Vagina (tissue), 2 donors: ENCODE measurements around the gene ADD1. TPM values are rescaled to one million over a fixed set of nuclear protein-coding genes. Genes with fewer than 3 reads are reported as not detected.
A peak's percentile ranks its signal among the peaks of the same experiment; 100 is the strongest.

ENCODE experiments used
- DNase-seq, 2 donors: peaks; one replicate each; pipeline ENCODE4 v3.0.0-alpha.2; 2017; ENCODE audit errors: extremely low spot score in 2 of 2
- H3K27ac ChIP-seq: fragments of 200-600 bp; sonication (generic); one replicate; pipeline ENCODE4 v1.5.1; 2019
- H3K27me3 ChIP-seq: fragments of 200-600 bp; sonication (generic); one replicate; pipeline ENCODE4 v1.5.1; 2019
- H3K36me3 ChIP-seq, 2 donors: fragments of 200-600 bp; sonication (generic); one replicate each; pipeline ENCODE4 v1.5.1; 2017 to 2019
- H3K4me1 ChIP-seq: fragments of 200-600 bp; sonication (generic); one replicate; pipeline ENCODE4 v1.5.1; 2019
- H3K4me3 ChIP-seq, 2 donors: fragments of 200-600 bp; sonication (generic); 1 replicate in 1 of 2; 2 replicates in 1 of 2; pipeline ENCODE4 v1.5.1; 2016 to 2019
- H3K9me3 ChIP-seq: fragments of 200-600 bp; sonication (generic); one replicate; pipeline ENCODE4 v1.5.1; 2019
- POLR2A ChIP-seq, 2 donors: fragments of 450-650 bp; IDR thresholded peaks; one replicate each; pipeline ENCODE4 v1.6.1; 2017; ENCODE audit warnings: antibody characterized with exemption in 2 of 2, mild to moderate bottlenecking in 2 of 2, moderate library complexity in 2 of 2
- POLR2AphosphoS5 ChIP-seq, 2 donors: sonication (generic); formaldehyde crosslinking; IDR thresholded peaks; one replicate each; pipeline ENCODE4 v1.9.0; 2017; ENCODE audit warnings: antibody characterized with exemption in 2 of 2, mild to moderate bottlenecking in 2 of 2, low read depth in 1 of 2; ENCODE audit not compliant: insufficient read depth in 1 of 2
- intact Hi-C: fragments of 100-400 bp; cut with DNase I; formaldehyde crosslinking; loops from one replicate; pipeline ENCODE4 v1.15.1; 2023
- total RNA-seq: library from RNA; depleted of rRNA; stranded (reverse); fragments of >200 nt; gene quantifications from one replicate; pipeline ENCODE4 v1.2.3, GENCODE V29; 2016
- TF ChIP-seq, protein P1 (sequence below), 3 experiments: fragments of 450-650 bp in 2 of 3; fragments of 200-600 bp in 1 of 3; sonication (generic) in 1 of 3; IDR thresholded peaks; one replicate each; pipeline ENCODE4 v1.5.1; 2017 to 2019; ENCODE audit warnings: antibody characterized with exemption in 3 of 3, mild to moderate bottlenecking in 2 of 3, moderate library complexity in 2 of 3

ADD1 gene
- total RNA-seq, 1 donor from 2014 or later = 228 TPM

GRCh38 chr4:2804449-2804972 lies 39.1 kb upstream of the ADD1 start:
- intact Hi-C loops = no loop called here
- Histone ChIP-seq H3K27ac (peak overlapping the region; percentile 81), H3K27me3 (no peaks in the 10 kb centered on the region), H3K9me3 (no peaks in the 10 kb centered on the region), H3K4me1 (peaks cover 90% of the 10 kb centered on the region), H3K4me3 (no peak overlapping the region), H3K36me3 (no peaks in the 10 kb centered on the region)
- TF ChIP-seq, protein P1, sequence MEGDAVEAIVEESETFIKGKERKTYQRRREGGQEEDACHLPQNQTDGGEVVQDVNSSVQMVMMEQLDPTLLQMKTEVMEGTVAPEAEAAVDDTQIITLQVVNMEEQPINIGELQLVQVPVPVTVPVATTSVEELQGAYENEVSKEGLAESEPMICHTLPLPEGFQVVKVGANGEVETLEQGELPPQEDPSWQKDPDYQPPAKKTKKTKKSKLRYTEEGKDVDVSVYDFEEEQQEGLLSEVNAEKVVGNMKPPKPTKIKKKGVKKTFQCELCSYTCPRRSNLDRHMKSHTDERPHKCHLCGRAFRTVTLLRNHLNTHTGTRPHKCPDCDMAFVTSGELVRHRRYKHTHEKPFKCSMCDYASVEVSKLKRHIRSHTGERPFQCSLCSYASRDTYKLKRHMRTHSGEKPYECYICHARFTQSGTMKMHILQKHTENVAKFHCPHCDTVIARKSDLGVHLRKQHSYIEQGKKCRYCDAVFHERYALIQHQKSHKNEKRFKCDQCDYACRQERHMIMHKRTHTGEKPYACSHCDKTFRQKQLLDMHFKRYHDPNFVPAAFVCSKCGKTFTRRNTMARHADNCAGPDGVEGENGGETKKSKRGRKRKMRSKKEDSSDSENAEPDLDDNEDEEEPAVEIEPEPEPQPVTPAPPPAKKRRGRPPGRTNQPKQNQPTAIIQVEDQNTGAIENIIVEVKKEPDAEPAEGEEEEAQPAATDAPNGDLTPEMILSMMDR (IDR thresholded peaks at IDR 0.05) = no peak
- TF ChIP-seq POLR2AphosphoS5 (IDR thresholded peaks at IDR 0.05; ENCODE audit: insufficient read depth in 1 of 2, low read depth in 1 of 2) (no peak), POLR2A (IDR thresholded peaks at IDR 0.05) (no peak)
- no peak for DNase-seq

DNA sequence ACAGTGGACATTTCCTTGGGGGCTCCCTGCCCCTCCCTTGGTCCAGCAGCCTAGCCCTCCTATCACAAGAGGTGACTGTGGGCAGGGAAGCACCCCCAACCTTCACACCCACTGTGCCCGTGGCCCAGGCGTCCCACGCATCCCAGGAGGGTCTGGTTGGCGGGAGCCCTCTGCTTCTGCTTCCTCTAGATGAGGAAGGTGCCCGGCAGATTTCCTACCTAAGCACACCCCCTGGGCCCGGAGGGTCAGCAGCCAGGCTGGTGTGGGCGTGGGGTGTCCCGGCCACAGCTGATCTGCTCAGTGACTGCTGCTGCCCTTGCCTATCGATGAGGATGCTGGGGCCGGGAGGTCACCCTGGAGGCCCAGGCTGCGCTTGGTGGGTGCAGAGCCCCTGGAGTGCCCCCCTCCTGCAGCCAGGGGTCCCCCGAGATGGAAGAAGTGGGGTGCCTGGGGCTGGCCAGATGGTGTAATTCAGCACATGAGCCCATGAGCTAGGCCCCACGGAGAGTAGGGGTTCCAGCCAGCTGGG lies 38.6 kb upstream of the ADD1 start:
- DNase-seq = no peak
- intact Hi-C loops = no loop called here
- Histone ChIP-seq H3K9me3 (no peaks in the 10 kb centered on the region), H3K4me1 (peaks cover 90% of the 10 kb centered on the region), H3K36me3 (no peaks in the 10 kb centered on the region), H3K27me3 (no peaks in the 10 kb centered on the region), H3K27ac (peak overlapping the region; percentile 81), H3K4me3 (no peak overlapping the region)
- TF ChIP-seq POLR2AphosphoS5 (IDR thresholded peaks at IDR 0.05; ENCODE audit: insufficient read depth in 1 of 2, low read depth in 1 of 2) (no peak), POLR2A (IDR thresholded peaks at IDR 0.05) (no peak)
- TF ChIP-seq, protein P1 (IDR thresholded peaks at IDR 0.05) = no peak

DNA sequence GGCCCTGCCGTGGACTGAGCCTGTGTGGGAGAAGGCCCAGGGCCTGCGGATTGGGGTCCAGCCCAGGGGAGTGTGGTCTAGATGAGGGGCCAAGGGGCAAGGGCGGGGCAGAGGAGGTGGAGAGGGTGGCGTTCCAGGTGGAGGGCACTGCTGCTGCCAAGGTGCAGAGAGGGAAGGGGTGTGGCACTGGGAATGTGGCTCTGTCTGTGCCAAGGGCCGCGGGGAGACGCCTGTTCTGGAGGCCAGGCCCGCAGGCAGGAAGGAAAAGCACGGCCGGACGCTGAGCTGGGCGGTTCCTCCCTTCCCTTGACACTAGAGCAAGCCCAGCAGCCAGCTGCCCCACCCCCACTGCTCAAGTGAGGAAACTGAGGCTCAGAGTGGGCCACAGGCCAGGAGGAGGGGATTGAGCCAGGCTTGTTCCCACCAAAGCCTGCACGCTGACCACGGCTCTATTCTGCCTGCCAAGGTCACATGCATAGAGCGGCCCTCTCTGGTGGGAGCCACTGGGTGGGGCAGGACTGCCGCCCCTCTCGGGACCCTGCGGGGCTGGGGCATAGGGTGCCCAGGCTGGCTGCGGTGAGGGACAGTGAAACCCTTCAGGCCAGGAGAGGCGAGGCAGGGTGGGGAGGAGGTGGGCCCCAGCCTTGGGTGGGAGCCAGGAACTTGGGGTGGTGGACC lies 37.8 kb upstream of the ADD1 start:
- Histone ChIP-seq H3K36me3 (no peaks in the 10 kb centered on the region), H3K9me3 (no peaks in the 10 kb centered on the region), H3K27ac (peak overlapping the region; percentile 81), H3K27me3 (no peaks in the 10 kb centered on the region), H3K4me3 (no peak overlapping the region), H3K4me1 (peaks cover 90% of the 10 kb centered on the region)
- no peak for DNase-seq
- intact Hi-C loops = no loop called here
- TF ChIP-seq POLR2A (IDR thresholded peaks at IDR 0.05) (no peak), POLR2AphosphoS5 (IDR thresholded peaks at IDR 0.05; ENCODE audit: insufficient read depth in 1 of 2, low read depth in 1 of 2) (peak in 1 of 2 donors; percentile 25)

DNA sequence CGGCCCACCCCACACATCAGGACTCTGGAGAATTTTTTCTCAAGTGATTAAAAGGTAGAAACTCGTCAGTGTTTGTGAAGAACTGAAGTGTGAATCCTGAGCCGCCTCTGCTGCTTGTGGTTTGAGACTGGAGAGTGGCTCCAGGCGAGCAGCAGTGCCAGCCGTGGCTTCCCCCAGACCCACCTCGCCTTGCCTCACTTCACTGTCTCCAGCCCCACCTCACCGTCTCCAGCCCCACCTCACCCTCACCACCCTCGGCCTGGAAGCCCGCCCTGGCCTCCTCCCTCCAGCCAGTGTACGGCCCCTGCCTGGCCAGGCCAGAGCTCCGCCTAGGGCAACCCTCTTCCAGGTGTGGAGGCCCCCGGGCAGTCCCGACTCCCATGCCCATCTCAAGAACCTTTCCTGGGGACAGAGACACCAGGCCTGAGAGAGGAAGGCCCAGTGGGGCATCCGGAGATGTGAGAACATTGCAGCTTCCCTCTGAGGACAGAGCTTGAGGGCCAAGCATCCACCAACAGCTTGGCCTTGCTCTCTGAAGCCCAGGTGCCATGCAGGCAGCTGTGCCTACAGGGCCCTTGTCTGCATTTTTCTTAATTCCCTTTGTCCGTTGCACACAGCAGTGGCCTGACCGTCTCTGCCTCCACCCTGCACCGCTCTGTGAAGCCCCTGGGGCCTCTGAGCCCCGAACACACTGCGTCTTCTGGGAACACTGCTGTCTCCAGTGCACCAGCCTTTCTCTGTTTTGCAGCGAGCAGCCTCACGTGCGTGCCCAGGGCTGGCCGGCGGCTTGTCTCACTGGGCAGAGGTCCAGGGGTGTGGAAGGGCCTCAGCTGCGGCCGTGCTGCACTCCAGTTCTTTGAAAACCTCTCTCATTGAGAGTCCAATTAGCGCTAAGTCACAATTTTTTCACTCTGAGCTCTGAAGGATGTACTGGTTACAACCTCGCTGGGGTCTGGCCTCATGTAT lies 37.0 kb upstream of the ADD1 start:
- Histone ChIP-seq H3K36me3 (no peaks in the 10 kb centered on the region), H3K4me3 (no peak overlapping the region), H3K27ac (peak overlapping the region; percentile 81), H3K4me1 (peaks cover 90% of the 10 kb centered on the region), H3K27me3 (no peaks in the 10 kb centered on the region), H3K9me3 (no peaks in the 10 kb centered on the region)
- DNase-seq = no peak
- TF ChIP-seq POLR2AphosphoS5 (IDR thresholded peaks at IDR 0.05; ENCODE audit: insufficient read depth in 1 of 2, low read depth in 1 of 2) (no peak), POLR2A (IDR thresholded peaks at IDR 0.05) (no peak)
- TF ChIP-seq, protein P1 (IDR thresholded peaks at IDR 0.05) = no peak
- intact Hi-C loops = no loop called here

DNA sequence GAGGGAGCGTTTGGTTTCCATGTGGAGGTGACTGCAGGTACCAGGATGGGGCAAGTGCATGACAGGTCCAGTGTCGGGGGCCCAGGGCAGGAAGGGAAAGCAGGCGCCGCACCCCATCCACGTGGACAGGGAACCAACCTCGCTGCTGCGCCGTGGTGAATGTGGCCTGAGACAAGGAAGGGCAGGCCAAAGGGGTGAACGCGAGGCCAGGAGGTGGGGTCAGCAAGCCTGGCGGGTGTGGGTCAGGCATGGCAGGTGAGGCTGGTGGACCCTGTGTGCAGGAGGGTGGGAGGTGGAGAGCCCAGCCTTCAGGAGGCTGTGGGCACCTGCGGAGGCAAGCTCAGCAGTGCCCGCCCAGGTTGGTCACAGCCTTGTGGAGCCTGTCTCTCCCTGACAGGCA lies 36.1 kb upstream of the ADD1 start:
- intact Hi-C loops = no loop called here
- Histone ChIP-seq H3K4me1 (peaks cover 92% of the 10 kb centered on the region), H3K36me3 (no peaks in the 10 kb centered on the region), H3K27me3 (no peaks in the 10 kb centered on the region), H3K4me3 (no peak overlapping the region), H3K27ac (peak overlapping the region; percentile 81), H3K9me3 (no peaks in the 10 kb centered on the region)
- no peak for DNase-seq
- TF ChIP-seq POLR2AphosphoS5 (IDR thresholded peaks at IDR 0.05; ENCODE audit: insufficient read depth in 1 of 2, low read depth in 1 of 2) (no peak), POLR2A (IDR thresholded peaks at IDR 0.05) (no peak)
- TF ChIP-seq, protein P1 (IDR thresholded peaks at IDR 0.05) = no peak
